Hepatocyte (in vitro differentiated cells): ENCODE measurements around the gene ODF2.

Source experiments
- CTCF ChIP-seq: fragments of 200-600 bp; sonication (generic); IDR thresholded peaks from 2 replicates; pipeline ENCODE4 v1.5.1; 2016; ENCODE audit warnings: antibody characterized with exemption, mild to moderate bottlenecking; ENCODE audit not compliant: poor library complexity
- EZH2 ChIP-seq: fragments of 200-600 bp; sonication (generic); IDR thresholded peaks from 2 replicates; pipeline ENCODE4 v1.6.1; 2016; ENCODE audit warnings: antibody characterized with exemption, mild to moderate bottlenecking, borderline replicate concordance

GRCh38 chr9:128419061-128419925 is 36.5 kb upstream of the ODF2 start:
- TF ChIP-seq CTCF (no peak), EZH2 (no peak)
